ENCODE data around the gene FBXO48.
"Not testable (repeated sequence)": the region's sequence is repeated elsewhere in the genome, so short reads cannot be mapped to it uniquely, and the experiment has no call there.

Gene FBXO48

GRCh38 chr2:68453761-68454360 is 13.2 kb downstream of the FBXO48 start:
- no peak for DNase-seq (ENCODE audit: extremely low read depth, low read depth)
- TF ChIP-seq CTCF (IDR thresholded peaks at IDR 0.05; ENCODE audit: low read depth, low read length, missing control alignments) = no peak
- no peak overlapping the region for H3K4me3 ChIP-seq (replicated peaks; ENCODE audit: low read depth, low read length)

- DNase-seq (ENCODE audit: extremely low read depth, low read depth) = no peak
- H3K4me3 ChIP-seq (replicated peaks; ENCODE audit: low read depth, low read length) = no peak overlapping the region
- TF ChIP-seq CTCF (IDR thresholded peaks at IDR 0.05; ENCODE audit: low read depth, low read length, missing control alignments) = no peak
These were observed 14.8 kb downstream of the FBXO48 start for GRCh38 chr2:68452158-68452900.

- no peak for DNase-seq (ENCODE audit: extremely low read depth, low read depth)
- no peak overlapping the region for H3K4me3 ChIP-seq (replicated peaks; ENCODE audit: low read depth, low read length)
- no peak for TF ChIP-seq CTCF (IDR thresholded peaks at IDR 0.05; ENCODE audit: low read depth, low read length, missing control alignments)
These were observed 18.1 kb downstream of the FBXO48 start for GRCh38 chr2:68448671-68449653.

- no peak for DNase-seq (ENCODE audit: extremely low read depth, low read depth)
- no peak for TF ChIP-seq CTCF (IDR thresholded peaks at IDR 0.05; ENCODE audit: low read depth, low read length, missing control alignments)
- H3K4me3 ChIP-seq (replicated peaks; ENCODE audit: low read depth, low read length) = no peak overlapping the region
These were observed 20.0 kb downstream of the FBXO48 start for GRCh38 chr2:68447118-68447517.

- not testable (repeated sequence) for H3K4me3 ChIP-seq (replicated peaks; ENCODE audit: low read depth, low read length); DNase-seq (ENCODE audit: extremely low read depth, low read depth)
These were observed 20.7 kb downstream of the FBXO48 start for GRCh38 chr2:68446425-68446824.

- TF ChIP-seq CTCF (IDR thresholded peaks at IDR 0.05; ENCODE audit: low read depth, low read length, missing control alignments) = no peak
- no peak for DNase-seq (ENCODE audit: extremely low read depth, low read depth)
- H3K4me3 ChIP-seq (replicated peaks; ENCODE audit: low read depth, low read length) = no peak overlapping the region
These were observed 25.1 kb downstream of the FBXO48 start for GRCh38 chr2:68441994-68442322.
